Common myeloid progenitor, CD34-positive (primary cell): ENCODE measurements around the gene DAPK3.
A peak's percentile ranks its signal among the peaks of the same experiment; 100 is the strongest.

ENCODE experiments used
- CTCF ChIA-PET: fragments of 350-600 bp; sonication (Branson Sonifier 250); formaldehyde crosslinking; loops from one replicate; lab custom pipeline; 2021; ENCODE audit warnings: antibody characterized with exemption; lab: Charles Lee
- POLR2A ChIA-PET: fragments of 350-600 bp; sonication (Branson Sonifier 250); formaldehyde crosslinking; loops from one replicate; lab custom pipeline; 2021; ENCODE audit warnings: antibody characterized with exemption; lab: Charles Lee
- DNase-seq, 3 donors: peaks; one replicate each; pipeline versions ENCODE4 v3.0.0 to v3.0.0-alpha.2; 2013
- H3K27ac ChIP-seq, 2 experiments: 1 replicate in 1 of 2; 2 replicates in 1 of 2; pipeline ENCODE4 v1.7.0; 2013; ENCODE audit warnings: inconsistent platforms in 2 of 2, low read length in 2 of 2, mild to moderate bottlenecking in 2 of 2, low read depth in 1 of 2, moderate library complexity in 1 of 2; ENCODE audit not compliant: severe bottlenecking in 2 of 2, insufficient read depth in 1 of 2, poor library complexity in 1 of 2
- H3K27me3 ChIP-seq, 5 experiments: replicated peaks in 2 of 5; 1 replicate in 3 of 5; 2 replicates in 2 of 5; pipeline versions ENCODE4 v1.6.1 to v1.7.0; 2013; ENCODE audit warnings: low read length in 4 of 5, mild to moderate bottlenecking in 2 of 5, moderate library complexity in 2 of 5, inconsistent platforms in 1 of 5; ENCODE audit not compliant: insufficient read depth in 5 of 5, control insufficient read depth in 4 of 5
- H3K36me3 ChIP-seq, 4 experiments: 1 replicate in 2 of 4; 2 replicates in 2 of 4; pipeline versions ENCODE4 v1.6.1 to v1.7.0; 2013; ENCODE audit warnings: low read length in 3 of 4, control low read depth in 1 of 4, mild to moderate bottlenecking in 1 of 4; ENCODE audit not compliant: control insufficient read depth in 4 of 4, insufficient read depth in 4 of 4
- H3K4me1 ChIP-seq, 4 experiments: 1 replicate in 3 of 4; 2 replicates in 1 of 4; pipeline versions ENCODE4 v1.6.1 to v1.7.1; 2013; ENCODE audit warnings: low read length in 3 of 4, mild to moderate bottlenecking in 3 of 4, control low read depth in 1 of 4, inconsistent platforms in 1 of 4, moderate library complexity in 1 of 4; ENCODE audit not compliant: control insufficient read depth in 4 of 4, insufficient read depth in 4 of 4; ENCODE audit errors: control extremely low read depth in 1 of 4
- H3K4me3 ChIP-seq, 7 experiments: 1 replicate in 4 of 7; 2 replicates in 3 of 7; pipeline versions ENCODE4 v1.5.1 to v1.7.0; 2013; ENCODE audit warnings: mild to moderate bottlenecking in 7 of 7, low read length in 6 of 7, moderate library complexity in 6 of 7, inconsistent platforms in 2 of 7, low read depth in 2 of 7, control low read depth in 1 of 7; ENCODE audit not compliant: insufficient read depth in 4 of 7, control insufficient read depth in 1 of 7; ENCODE audit errors: extremely low read depth in 1 of 7
- H3K9me3 ChIP-seq, 5 experiments: 1 replicate in 4 of 5; 2 replicates in 1 of 5; pipeline versions ENCODE4 v1.6.1 to v1.7.1; 2013; ENCODE audit warnings: low read length in 4 of 5, mild to moderate bottlenecking in 2 of 5, inconsistent platforms in 1 of 5, low read depth in 1 of 5, moderate library complexity in 1 of 5; ENCODE audit not compliant: control insufficient read depth in 4 of 5, insufficient read depth in 2 of 5; ENCODE audit errors: control extremely low read depth in 1 of 5
- WGBS: methylation state at CpG from one replicate; pipeline ENCODE4 v1.1.5; 2013; ENCODE audit not compliant: insufficient coverage; 5-methylcytosine and 5-hydroxymethylcytosine counted together

Gene DAPK3

DNA sequence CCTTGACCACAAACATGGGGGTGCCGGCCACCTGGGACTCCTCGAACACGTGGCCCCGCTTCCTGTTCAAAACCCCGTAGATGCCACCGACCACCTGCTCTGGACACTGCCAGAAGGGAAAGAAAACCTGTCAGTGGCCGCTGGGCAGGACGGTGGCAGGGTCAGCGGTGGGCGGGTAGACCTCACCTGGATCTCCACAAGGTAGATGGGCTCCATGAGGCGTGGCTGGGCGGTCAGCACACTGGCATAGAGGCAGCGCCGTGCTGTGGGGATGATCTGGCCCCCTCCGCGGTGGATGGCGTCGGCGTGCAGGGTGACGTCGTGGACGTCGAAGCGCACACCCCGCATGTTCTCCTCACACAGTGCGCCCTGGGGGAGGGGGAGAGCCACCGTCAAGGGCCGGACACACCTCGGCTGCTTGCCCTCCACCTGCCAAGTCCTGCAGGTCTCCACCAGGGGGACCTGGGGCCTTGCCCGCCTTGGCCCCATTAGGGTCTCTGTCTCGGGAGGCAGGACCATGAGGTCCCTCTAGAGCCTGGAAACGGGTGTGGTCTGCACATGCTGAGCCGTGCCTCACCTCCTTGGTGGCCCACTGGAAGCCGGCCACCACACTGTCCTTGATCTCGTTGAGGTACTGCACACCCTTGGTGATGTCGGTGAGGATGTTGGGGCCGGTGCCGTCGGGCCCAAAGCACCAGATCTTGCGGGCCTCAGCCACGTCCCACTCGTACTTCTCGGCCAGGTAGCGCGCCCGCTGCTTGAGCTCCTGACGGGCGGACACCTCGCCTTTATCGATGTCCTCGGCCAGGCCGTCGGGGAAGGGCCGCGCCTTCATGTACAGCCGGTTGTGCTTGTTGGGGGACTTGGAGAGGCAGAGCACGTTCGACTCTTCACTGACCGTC lies 6.6 kb upstream of the DAPK3 start:
- H3K27me3 ChIP-seq, result no peaks in the 10 kb centered on the region
- no peak overlapping the region for H3K27ac ChIP-seq
- DNase-seq, result peak in 1 of 3 donors; percentile 36
- H3K9me3 ChIP-seq, result no peaks in the 10 kb centered on the region
- no peaks in the 10 kb centered on the region for H3K4me1 ChIP-seq
- POLR2A ChIA-PET, result interaction anchor here (1.2 kb wide), 1 partner anchor 8 kb away, joined by 7 read pairs; the partner anchor contains the start of gene EEF2
- 95% methylated on average over 48 of the region's 59 CpGs for WGBS
- CTCF ChIA-PET, result interaction anchor here (1.0 to 2.6 kb wide), 2 partner anchors 10 kb away, joined by 3 to 7 read pairs; no protein-coding TSS in a partner anchor
- no peak overlapping the region for H3K4me3 ChIP-seq
- H3K36me3 ChIP-seq, result peaks cover 17 to 71% (median 63%) of the 10 kb centered on the region in 4 experiments

GRCh38 chr19:3976495-3977241 lies 5.8 kb upstream of the DAPK3 start:
- Histone ChIP-seq H3K4me3 (no peak overlapping the region), H3K27me3 (no peaks in the 10 kb centered on the region), H3K36me3 (peaks cover 13 to 63% (median 55%) of the 10 kb centered on the region in 4 experiments), H3K27ac (no peak overlapping the region), H3K9me3 (no peaks in the 10 kb centered on the region), H3K4me1 (no peaks in the 10 kb centered on the region)
- WGBS, result 94% methylated on average over 28 of the region's 29 CpGs
- CTCF ChIA-PET, result interaction anchor here (2.6 kb wide), 1 partner anchor 11 kb away, joined by 7 read pairs; no protein-coding TSS in a partner anchor
- POLR2A ChIA-PET, result interaction anchor here (1.2 kb wide), 1 partner anchor 9 kb away, joined by 7 read pairs; the partner anchor contains the start of gene EEF2
- DNase-seq, result no peak

- peak in 1 of 3 donors; percentile 23 for DNase-seq
- peaks cover 0 to 4% (median 4%) of the 10 kb centered on the region in 4 experiments for H3K4me1 ChIP-seq
- H3K27ac ChIP-seq, result no peak overlapping the region
- 93% methylated on average over 9 of the region's 14 CpGs for WGBS
- POLR2A ChIA-PET, result interaction anchor here (0.6 to 1.5 kb wide), 2 partner anchors 8 to 121 kb away, joined by 5 to 10 read pairs; no protein-coding TSS in a partner anchor
- H3K4me3 ChIP-seq, result no peak overlapping the region
- peaks cover 7 to 53% (median 46%) of the 10 kb centered on the region in 4 experiments for H3K36me3 ChIP-seq
- no peaks in the 10 kb centered on the region for H3K27me3 ChIP-seq
- CTCF ChIA-PET, result interaction anchor here (0.9 to 2.6 kb wide), 3 partner anchors 9 to 12 kb away, joined by 4 to 7 read pairs (median 5); partner anchors contain the start of gene EEF2
- H3K9me3 ChIP-seq, result no peaks in the 10 kb centered on the region
These were observed 4.8 kb upstream of the DAPK3 start for GRCh38 chr19:3975637-3976087.

DNA sequence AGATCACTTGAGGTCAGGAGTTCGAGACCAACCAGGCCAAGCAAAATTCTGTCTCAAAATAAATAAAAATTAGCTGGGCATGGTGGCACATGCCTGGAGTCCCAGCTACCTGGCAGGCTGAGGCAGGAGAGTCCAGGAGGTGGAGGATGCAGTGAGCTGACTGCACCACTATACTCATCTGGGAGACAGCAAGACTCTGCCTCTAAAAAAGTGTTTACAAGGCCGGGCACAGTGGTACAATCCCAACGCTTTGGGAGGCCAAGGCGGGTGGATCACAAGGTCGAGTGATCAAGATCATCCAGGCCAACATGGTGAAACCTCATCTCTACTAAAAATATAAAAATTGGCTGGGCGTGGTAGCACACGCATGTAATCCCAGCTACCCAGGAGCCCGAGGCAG lies 4.2 kb upstream of the DAPK3 start:
- ChIA-PET POLR2A (interaction anchor here (0.6 to 1.5 kb wide), 4 partner anchors 9 to 490 kb away, joined by 3 to 10 read pairs (median 4); no protein-coding TSS in a partner anchor), CTCF (interaction anchor here (0.9 to 2.6 kb wide), 3 partner anchors 9 to 12 kb away, joined by 4 to 7 read pairs (median 5); partner anchors contain the start of gene EEF2)
- H3K4me1 ChIP-seq, result peaks cover 0 to 8% (median 6%) of the 10 kb centered on the region in 4 experiments
- no peaks in the 10 kb centered on the region for H3K27me3 ChIP-seq
- peaks cover 7 to 48% (median 40%) of the 10 kb centered on the region in 4 experiments for H3K36me3 ChIP-seq
- 89% methylated on average over 5 of the region's 8 CpGs for WGBS
- H3K4me3 ChIP-seq, result no peak overlapping the region
- no peak overlapping the region for H3K27ac ChIP-seq
- no peaks in the 10 kb centered on the region for H3K9me3 ChIP-seq
- no peak for DNase-seq

DNA sequence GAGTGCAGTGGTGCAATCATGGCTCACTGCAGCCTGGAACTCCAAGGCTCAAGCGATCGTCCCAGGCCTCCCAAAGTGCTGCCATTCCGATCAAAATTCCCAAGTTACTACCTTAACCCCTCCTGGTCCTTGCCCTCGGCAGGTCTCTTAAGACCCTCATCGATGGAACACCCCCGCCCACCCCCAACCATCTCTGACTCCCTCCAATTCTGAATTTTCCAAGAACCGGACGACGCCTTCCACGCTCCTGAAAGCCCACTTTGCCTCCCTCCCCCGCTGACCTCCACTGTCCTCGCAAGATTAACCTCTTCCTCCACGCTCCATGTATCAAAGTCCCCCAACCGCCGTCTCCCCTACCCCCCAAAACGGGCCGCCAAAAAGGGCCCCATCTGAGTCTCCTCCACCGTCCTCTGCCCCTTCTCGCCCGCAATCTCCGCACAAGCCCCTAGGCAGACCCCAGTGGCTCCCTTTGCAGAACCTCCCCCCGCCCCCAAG lies 539 bp downstream of the DAPK3 start:
- CTCF ChIA-PET, result interaction anchor here (1.3 kb wide), 1 partner anchor 15 kb away, joined by 4 read pairs; the partner anchor contains the start of gene EEF2
- Histone ChIP-seq H3K27ac (peak overlapping the region; percentile 40 to 84), H3K9me3 (no peaks in the 10 kb centered on the region), H3K36me3 (peaks cover 0 to 34% (median 13%) of the 10 kb centered on the region in 4 experiments), H3K4me1 (peaks cover 0 to 24% (median 22%) of the 10 kb centered on the region in 4 experiments), H3K27me3 (no peaks in the 10 kb centered on the region), H3K4me3 (peak overlapping the region; percentile 70 to 93 (median 78))
- POLR2A ChIA-PET, result interaction anchor here (0.9 to 1.6 kb wide), 3 partner anchors 10 to 15 kb away, joined by 4 to 11 read pairs (median 5); partner anchors contain the start of gene EEF2
- under 1% methylated on average over 18 of the region's 22 CpGs for WGBS
- no peak for DNase-seq
